Choroid plexus epithelial cell (primary cell): ENCODE measurements around the gene CD69.

Source experiments
- DNase-seq: peaks from one replicate; pipeline ENCODE4 v3.0.0-alpha.2; 2010; ENCODE audit warnings: low read depth
- H3K4me3 ChIP-seq: 2 replicates; pipeline ENCODE4 v1.5.1; 2011; ENCODE audit warnings: low read depth, mild to moderate bottlenecking, control low read depth, low read length, moderate library complexity
- TF ChIP-seq, protein P1 (sequence below): conservative IDR thresholded peaks from 2 replicates; pipeline ENCODE4 v1.5.1; 2011; ENCODE audit warnings: low read depth, mild to moderate bottlenecking, control low read depth, inconsistent platforms, low read length, moderate library complexity

CD69 gene

GRCh38 chr12:9781360-9781759 is 20.7 kb upstream of the CD69 start:
- TF ChIP-seq, protein P1, sequence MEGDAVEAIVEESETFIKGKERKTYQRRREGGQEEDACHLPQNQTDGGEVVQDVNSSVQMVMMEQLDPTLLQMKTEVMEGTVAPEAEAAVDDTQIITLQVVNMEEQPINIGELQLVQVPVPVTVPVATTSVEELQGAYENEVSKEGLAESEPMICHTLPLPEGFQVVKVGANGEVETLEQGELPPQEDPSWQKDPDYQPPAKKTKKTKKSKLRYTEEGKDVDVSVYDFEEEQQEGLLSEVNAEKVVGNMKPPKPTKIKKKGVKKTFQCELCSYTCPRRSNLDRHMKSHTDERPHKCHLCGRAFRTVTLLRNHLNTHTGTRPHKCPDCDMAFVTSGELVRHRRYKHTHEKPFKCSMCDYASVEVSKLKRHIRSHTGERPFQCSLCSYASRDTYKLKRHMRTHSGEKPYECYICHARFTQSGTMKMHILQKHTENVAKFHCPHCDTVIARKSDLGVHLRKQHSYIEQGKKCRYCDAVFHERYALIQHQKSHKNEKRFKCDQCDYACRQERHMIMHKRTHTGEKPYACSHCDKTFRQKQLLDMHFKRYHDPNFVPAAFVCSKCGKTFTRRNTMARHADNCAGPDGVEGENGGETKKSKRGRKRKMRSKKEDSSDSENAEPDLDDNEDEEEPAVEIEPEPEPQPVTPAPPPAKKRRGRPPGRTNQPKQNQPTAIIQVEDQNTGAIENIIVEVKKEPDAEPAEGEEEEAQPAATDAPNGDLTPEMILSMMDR, result no peak
- H3K4me3 ChIP-seq, result no peak overlapping the region
- DNase-seq, result no peak

- TF ChIP-seq, protein P1, result no peak
- no peak overlapping the region for H3K4me3 ChIP-seq
- DNase-seq, result no peak
Observed at GRCh38 chr12:9779209-9779608, 18.5 kb upstream of the CD69 start.

DNA sequence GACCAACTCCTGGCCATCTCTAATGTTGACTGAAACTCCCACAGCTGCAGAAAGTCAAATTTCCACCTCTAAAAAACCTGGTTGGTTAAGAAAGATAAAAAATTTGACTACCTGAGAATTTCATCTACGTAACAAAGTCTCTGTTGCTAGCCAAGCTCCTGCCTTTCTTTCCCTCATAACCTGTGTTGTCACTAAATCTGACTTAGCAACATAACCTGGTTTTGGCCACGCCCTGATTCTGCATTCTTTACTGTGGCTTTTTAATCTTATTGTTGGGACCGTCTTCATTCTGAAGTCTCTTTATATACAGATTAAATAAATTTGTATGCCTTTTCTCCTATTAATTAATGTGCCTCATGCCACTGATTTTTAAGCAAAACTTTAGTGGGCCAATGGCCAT is 16.1 kb upstream of the CD69 start:
- H3K4me3 ChIP-seq, result no peak overlapping the region
- DNase-seq, result no peak
- TF ChIP-seq, protein P1, result no peak

DNA sequence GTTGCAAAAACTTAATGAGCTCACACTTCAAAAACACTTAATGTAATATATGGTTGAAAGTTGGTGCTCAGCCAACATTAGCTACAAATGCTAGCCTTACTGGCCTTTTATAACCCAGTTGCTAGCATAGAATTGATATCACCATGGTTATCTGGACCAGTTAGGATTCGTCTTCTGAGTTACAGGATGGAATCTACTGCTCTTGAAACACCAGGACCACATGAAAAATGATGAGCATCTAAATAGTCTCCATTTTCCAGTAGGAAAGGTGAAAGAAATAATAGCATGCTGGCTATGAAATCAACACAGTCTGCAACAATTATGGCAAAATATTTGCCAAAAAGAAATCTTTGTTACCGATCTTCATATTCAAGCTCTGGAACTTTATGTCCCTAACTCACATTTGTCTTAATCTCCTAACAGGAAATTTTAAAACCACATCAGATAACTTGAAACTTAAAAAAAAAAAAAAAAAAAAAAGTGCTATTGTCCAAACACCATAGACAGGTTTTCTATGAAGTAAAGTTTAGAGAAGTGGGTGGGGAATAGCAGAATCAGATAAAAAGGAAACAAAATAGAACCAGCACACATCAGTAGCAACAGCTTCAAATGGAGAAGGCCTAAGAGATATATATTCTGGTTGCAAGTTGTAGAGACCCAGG is 12.6 kb upstream of the CD69 start:
- no peak for DNase-seq
- TF ChIP-seq, protein P1, result no peak
- no peak overlapping the region for H3K4me3 ChIP-seq

GRCh38 chr12:9763025-9763424 is 2.3 kb upstream of the CD69 start:
- no peak for DNase-seq
- TF ChIP-seq, protein P1, result no peak
- H3K4me3 ChIP-seq, result no peak overlapping the region

DNA sequence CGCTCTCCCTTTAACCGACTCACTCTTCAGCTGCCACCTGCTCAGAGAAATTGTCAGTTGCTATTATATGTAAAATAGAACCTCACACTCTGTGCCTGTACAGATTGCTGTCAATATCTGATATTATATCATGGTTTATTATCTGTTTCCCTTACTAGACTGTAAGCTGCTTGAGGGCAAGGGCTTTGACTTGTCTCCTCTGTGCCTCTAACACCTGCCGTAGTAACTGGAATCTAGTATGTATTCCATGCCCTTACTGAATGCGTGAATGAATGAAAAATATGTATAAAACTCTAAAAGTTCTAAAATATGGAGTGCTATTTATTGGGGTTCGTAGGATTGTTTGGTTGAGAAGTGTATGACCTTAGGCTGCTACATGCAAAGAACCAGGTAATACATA is 1.7 kb upstream of the CD69 start:
- TF ChIP-seq, protein P1, result no peak
- DNase-seq, result no peak
- H3K4me3 ChIP-seq, result no peak overlapping the region

DNA sequence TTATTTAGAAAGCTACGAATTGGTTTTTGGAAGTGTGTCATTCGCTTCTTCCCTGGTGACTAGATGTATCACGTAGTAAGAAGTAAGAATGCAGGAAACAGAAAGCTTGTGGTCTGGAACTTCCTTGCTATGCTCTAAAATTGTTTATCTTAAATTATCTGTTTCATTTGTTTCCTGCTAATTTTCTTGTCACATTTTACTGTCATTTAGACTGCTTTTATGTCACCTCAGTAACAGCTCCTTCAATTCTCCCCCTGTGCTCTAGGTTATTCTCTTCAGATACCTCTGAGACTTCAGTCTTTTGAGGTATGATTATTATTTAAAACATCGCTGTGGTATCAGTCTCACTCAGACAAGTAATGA is 699 bp upstream of the CD69 start:
- DNase-seq, result peak; percentile 26
- TF ChIP-seq, protein P1, result no peak
- no peak overlapping the region for H3K4me3 ChIP-seq
